Measurements from ENCODE around the gene PCSK4.

GRCh38 chr19:1470055-1470304, 20.2 kb downstream of the PCSK4 start:
- no peak for TF ChIP-seq ZNF384 (IDR thresholded peaks at IDR 0.05)
- TF ChIP-seq L3MBTL2 (conservative IDR thresholded peaks at IDR 0.05), result 0 out of 2 replicates have a peak, but pooled peaks have one; percentile 13
- TF ChIP-seq ARNT (IDR thresholded peaks at IDR 0.05), result no peak
- TF ChIP-seq FOXK2 (IDR thresholded peaks at IDR 0.05), result no peak
- no peak for TF ChIP-seq FOXA1 (IDR thresholded peaks at IDR 0.05)
- no peak for TF ChIP-seq SP1 (IDR thresholded peaks at IDR 0.05)
- no peak for TF ChIP-seq FOXM1 (IDR thresholded peaks at IDR 0.05; ENCODE audit: borderline replicate concordance)
- no peak for TF ChIP-seq SUZ12 (IDR thresholded peaks at IDR 0.05)
- no peak for TF ChIP-seq NFRKB (IDR thresholded peaks at IDR 0.05)
- TF ChIP-seq CTBP1 (IDR thresholded peaks at IDR 0.05; ENCODE audit: borderline replicate concordance), result no peak
- no peak for TF ChIP-seq ELF4 (IDR thresholded peaks at IDR 0.05)
- no peak for TF ChIP-seq TARDBP (IDR thresholded peaks at IDR 0.05)
- no peak for TF ChIP-seq BHLHE40 (IDR thresholded peaks at IDR 0.05; ENCODE audit: borderline replicate concordance)
